ENCODE results near the gene KCTD1. TPM values are rescaled to one million over a fixed set of nuclear protein-coding genes. Genes with fewer than 3 reads are reported as not detected.
A peak's percentile ranks its signal among the peaks of the same experiment; 100 is the strongest.

Gene KCTD1
- total RNA-seq, 3 donors from 2014 or later (not counting 1 experiment from before 2014, with no cell fraction given): 3.8 to 5.8 (median 5.7) TPM

GRCh38 chr18:26458526-26459232 lies 89.7 kb downstream of the KCTD1 start:
- Mint-ChIP-seq H3K27me3 (ENCODE audit: low read depth in 2 of 2) (no peaks in the 10 kb centered on the region), H3K9me3 (no peaks in the 10 kb centered on the region), H3K36me3 (peaks cover 4% of the 10 kb centered on the region), H3K4me3 (no peak overlapping the region), H3K4me1 (peaks cover 8 to 9% of the 10 kb centered on the region in 2 donors), H3K27ac (peak overlapping the region in 1 of 2 donors; percentile 25)
- intact Hi-C loops (cut with micrococcal nuclease): no loop called here
- TF ChIP-seq, protein P1, sequence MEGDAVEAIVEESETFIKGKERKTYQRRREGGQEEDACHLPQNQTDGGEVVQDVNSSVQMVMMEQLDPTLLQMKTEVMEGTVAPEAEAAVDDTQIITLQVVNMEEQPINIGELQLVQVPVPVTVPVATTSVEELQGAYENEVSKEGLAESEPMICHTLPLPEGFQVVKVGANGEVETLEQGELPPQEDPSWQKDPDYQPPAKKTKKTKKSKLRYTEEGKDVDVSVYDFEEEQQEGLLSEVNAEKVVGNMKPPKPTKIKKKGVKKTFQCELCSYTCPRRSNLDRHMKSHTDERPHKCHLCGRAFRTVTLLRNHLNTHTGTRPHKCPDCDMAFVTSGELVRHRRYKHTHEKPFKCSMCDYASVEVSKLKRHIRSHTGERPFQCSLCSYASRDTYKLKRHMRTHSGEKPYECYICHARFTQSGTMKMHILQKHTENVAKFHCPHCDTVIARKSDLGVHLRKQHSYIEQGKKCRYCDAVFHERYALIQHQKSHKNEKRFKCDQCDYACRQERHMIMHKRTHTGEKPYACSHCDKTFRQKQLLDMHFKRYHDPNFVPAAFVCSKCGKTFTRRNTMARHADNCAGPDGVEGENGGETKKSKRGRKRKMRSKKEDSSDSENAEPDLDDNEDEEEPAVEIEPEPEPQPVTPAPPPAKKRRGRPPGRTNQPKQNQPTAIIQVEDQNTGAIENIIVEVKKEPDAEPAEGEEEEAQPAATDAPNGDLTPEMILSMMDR (IDR thresholded peaks at IDR 0.05): no peak
- no peaks in the 10 kb centered on the region for H3K9me3 ChIP-seq (ENCODE audit: control insufficient read depth, insufficient read depth, low read length)
- H3K36me3 ChIP-seq (ENCODE audit: control insufficient read depth, insufficient read depth, low read length): no peaks in the 10 kb centered on the region
- 48% methylated on average over 9 of the region's 9 CpGs for WGBS (ENCODE audit: insufficient coverage)
- ATAC-seq (no peak), DNase-seq (no peak)
- H3K27me3 ChIP-seq (ENCODE audit: control insufficient read depth, insufficient read depth, low read length): no peaks in the 10 kb centered on the region
- no peaks in the 10 kb centered on the region for H3K4me1 ChIP-seq (ENCODE audit: control insufficient read depth, insufficient read depth, low read length)
- no peak overlapping the region for H3K27ac ChIP-seq (ENCODE audit: low read length)
- H3K4me3 ChIP-seq (ENCODE audit: low read length): no peak overlapping the region

- Mint-ChIP-seq H3K4me1 (peaks cover 8 to 9% of the 10 kb centered on the region in 2 donors), H3K27me3 (ENCODE audit: low read depth in 2 of 2) (no peaks in the 10 kb centered on the region), H3K27ac (no peak overlapping the region), H3K9me3 (no peaks in the 10 kb centered on the region), H3K36me3 (peaks cover 4% of the 10 kb centered on the region), H3K4me3 (no peak overlapping the region)
- TF ChIP-seq, protein P1 (IDR thresholded peaks at IDR 0.05): no peak
- Histone ChIP-seq H3K36me3 (ENCODE audit: control insufficient read depth, insufficient read depth, low read length) (no peaks in the 10 kb centered on the region), H3K4me3 (ENCODE audit: low read length) (no peak overlapping the region), H3K27ac (ENCODE audit: low read length) (no peak overlapping the region), H3K27me3 (ENCODE audit: control insufficient read depth, insufficient read depth, low read length) (no peaks in the 10 kb centered on the region), H3K4me1 (ENCODE audit: control insufficient read depth, insufficient read depth, low read length) (no peaks in the 10 kb centered on the region), H3K9me3 (ENCODE audit: control insufficient read depth, insufficient read depth, low read length) (no peaks in the 10 kb centered on the region)
- 92% methylated on average over 22 of the region's 22 CpGs for WGBS (ENCODE audit: insufficient coverage)
- DNase-seq (no peak), ATAC-seq (no peak)
- intact Hi-C loops (cut with micrococcal nuclease): no loop called here
Measured at GRCh38 chr18:26457611-26458353, 90.6 kb downstream of the KCTD1 start.

DNA sequence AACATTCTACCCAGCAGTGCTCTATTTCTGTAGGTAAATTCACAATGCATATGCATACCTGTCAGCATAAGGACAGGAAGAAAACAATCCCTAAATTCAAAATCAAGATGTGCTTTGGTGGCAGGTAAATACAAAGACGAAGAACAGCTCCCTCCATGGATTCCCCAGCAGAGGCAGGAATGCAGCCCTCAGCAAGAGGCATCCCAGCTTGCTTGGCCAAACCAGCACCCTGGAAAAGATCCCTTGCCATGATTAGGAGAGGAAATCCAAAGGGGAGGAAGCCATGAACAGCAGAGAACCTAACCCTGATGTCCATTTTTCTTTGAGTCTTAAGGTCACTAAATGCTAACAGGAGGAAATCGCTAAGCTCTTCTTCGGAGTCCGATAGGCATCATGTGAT lies 91.2 kb downstream of the KCTD1 start:
- Mint-ChIP-seq H3K27ac (no peak overlapping the region), H3K36me3 (peaks cover 4% of the 10 kb centered on the region), H3K27me3 (ENCODE audit: low read depth in 2 of 2) (no peaks in the 10 kb centered on the region), H3K4me3 (no peak overlapping the region), H3K4me1 (peaks cover 8 to 9% of the 10 kb centered on the region in 2 donors), H3K9me3 (no peaks in the 10 kb centered on the region)
- Histone ChIP-seq H3K27ac (ENCODE audit: low read length) (no peak overlapping the region), H3K9me3 (ENCODE audit: control insufficient read depth, insufficient read depth, low read length) (no peaks in the 10 kb centered on the region), H3K4me3 (ENCODE audit: low read length) (no peak overlapping the region), H3K27me3 (ENCODE audit: control insufficient read depth, insufficient read depth, low read length) (no peaks in the 10 kb centered on the region), H3K36me3 (ENCODE audit: control insufficient read depth, insufficient read depth, low read length) (no peaks in the 10 kb centered on the region), H3K4me1 (ENCODE audit: control insufficient read depth, insufficient read depth, low read length) (no peaks in the 10 kb centered on the region)
- ATAC-seq (no peak), DNase-seq (no peak)
- WGBS (ENCODE audit: insufficient coverage): 97% methylated on average over 4 of the region's 4 CpGs
- TF ChIP-seq, protein P1 (IDR thresholded peaks at IDR 0.05): no peak
- intact Hi-C loops (cut with micrococcal nuclease): no loop called here
